Stimulated activated CD8-positive, alpha-beta memory T cell treated with anti-CD3 and anti-CD28 coated beads, Interleukin-4, amount 100 ng/mL, for 24 hours (primary cell): ENCODE measurements around the gene TRIM51G.
"Not testable (repeated sequence)": the region's sequence is repeated elsewhere in the genome, so short reads cannot be mapped to it uniquely, and the experiment has no call there.

Experiments used
- DNase-seq: peaks from one replicate; pipeline ENCODE4 v3.0.0-alpha.2; 2020; ENCODE audit warnings: low read depth

TRIM51G gene, protein sequence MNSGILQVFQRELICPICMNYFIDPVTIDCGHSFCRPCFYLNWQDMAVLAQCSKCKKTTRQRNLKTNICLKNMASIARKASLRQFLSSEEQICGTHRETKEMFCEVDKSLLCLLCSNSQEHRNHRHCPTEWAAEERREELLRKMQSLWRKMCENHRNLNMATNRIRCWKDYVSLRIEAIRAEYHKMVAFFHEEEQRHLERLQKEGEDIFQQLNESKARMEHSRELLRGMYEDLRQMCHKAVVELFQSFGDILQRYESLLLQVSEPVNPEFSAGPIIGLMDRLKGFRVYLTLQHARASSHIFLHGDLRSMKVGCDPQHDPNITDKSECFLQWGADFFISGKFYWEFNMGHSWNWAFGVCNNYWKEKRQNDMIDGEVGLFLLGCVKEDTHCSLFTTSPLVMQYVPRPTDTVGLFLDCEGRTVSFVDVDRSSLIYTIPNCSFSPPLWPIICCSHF

DNA sequence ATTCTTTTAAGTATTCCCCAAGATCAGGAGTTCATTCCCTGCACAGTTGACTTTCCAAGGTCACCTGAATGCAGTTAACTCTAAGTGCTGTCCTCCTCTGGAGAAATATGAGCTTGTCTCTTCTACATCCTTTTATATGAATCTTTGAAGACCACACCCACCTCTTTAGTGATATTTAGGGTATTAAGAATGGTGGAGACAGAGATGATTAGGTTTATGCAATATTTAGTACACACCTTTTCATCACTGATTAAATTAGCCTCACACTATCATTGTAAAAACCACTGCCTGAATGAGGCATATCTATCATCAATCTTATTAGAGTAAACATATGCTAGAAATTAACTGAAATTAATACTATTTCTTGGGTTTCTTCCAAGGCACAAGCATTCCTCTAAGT lies at the start of gene TRIM51G:
TSS of gene TRIM51G (minus strand) at position 101 of the 400 bp plus-strand sequence. CDS start 2,190 bp downstream, outside the sequence.
- not testable (repeated sequence) for DNase-seq

DNA sequence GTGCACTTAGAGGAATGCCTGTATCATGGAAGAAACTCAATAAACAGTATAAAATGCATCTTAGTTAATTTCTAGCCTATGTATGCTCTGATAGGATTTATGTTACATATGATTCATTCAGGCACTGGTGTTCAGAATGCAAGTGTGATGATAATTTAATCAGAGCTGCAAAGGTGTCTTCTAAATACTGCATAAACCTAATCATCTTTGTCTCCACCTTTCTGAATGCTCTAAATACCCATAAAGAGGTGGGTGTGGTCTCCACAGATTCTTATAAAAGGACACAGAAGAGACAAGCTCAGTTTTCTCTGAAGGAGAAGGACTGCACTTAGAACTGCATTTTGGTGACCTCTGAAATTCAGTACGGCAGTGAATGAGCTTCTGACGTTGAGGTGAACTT lies 44.8 kb upstream of the TRIM51G start, which contains the start of gene TRIM49B:
TSS of gene TRIM49B (plus strand) at position 301 of the 400 bp plus-strand sequence. CDS start 2,777 bp downstream, outside the sequence.
- DNase-seq = not testable (repeated sequence)

DNA sequence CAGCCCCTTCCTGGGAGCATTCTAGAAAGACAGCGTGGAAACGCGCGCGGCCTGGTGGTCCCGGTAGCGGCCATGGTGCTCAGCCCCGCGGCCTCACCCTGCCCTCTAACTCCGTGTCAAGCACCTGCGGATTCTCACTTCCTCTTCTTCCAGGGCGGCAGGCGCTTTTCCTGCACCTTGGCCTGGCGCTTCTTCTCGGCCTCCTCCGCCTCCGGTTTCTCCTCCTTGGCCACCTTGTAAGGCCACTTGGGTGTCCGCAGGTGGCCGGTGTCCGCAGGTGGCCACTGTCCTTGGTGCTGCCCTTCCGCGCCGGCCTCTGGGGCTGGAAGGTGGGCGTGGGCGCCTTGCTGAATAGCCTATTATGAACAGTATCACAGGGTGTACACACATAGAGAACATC lies 15.1 kb downstream of the TRIM51G start:
- not testable (repeated sequence) for DNase-seq

DNA sequence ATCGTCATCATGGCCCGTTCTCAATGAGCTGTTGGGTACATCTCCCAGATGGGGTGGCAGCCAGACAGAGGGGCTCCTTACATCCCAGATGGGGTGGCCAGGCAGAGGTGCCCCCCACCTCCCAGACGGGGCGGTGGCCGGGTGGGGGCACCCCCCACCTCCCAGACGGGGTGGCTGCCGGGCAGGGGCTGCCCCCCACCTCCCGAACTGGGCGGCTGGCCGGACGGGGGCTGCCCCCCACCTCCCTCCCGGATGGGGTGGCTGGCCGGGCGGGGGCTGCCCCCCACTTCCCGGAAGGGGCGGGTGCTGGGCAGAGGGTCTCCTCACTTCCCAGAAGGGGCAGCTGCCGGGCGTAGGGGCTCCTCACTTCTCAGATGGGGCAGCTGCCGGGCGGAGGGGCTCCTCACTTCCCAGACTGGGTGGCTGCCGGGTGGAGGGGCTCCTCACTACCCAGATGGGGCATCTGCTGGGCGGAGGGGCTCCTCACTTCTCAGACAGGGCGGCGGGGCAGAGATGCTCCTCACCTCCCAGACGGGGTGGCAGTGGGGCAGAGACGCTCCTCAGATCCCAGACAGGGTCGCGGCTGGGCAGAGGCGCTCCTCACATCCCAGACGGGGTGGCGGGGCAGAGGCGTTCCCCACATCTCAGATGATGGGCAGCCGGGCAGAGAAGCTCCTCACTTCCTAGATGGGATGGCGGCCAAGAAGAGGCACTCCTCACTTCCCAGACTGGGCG lies 28.2 kb downstream of the TRIM51G start:
- not testable (repeated sequence) for DNase-seq

DNA sequence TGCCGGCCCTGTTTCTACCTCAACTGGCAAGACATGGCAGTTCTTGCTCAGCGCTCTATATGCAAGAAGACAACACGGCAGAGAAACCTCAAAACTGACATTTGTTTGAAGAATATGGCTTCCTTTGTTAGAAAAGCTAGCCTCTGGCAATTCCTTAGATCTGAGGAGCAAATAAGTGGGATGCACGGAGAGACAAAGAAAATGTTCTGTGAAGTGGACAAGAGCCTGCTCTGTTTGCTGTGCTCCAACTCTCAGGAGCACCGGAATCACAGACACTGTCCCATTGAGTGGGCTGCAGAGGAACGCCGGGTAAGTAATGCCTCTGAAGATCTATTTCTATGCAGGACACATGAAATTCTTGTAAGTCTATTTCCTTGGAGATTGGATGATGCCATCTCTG lies 37.9 kb downstream of the TRIM51G start:
- DNase-seq = not testable (repeated sequence)
